ENCODE measurements around the gene CD300H. TPM values are rescaled to one million over a fixed set of nuclear protein-coding genes. Genes with fewer than 3 reads are reported as not detected.

Gene CD300H
- total and polyA plus RNA-seq, 4 experiments from 2014 or later, result not detected

GRCh38 chr17:74550602-74551001 lies 16.7 kb downstream of the CD300H start:
- H3K9me3 ChIP-seq (ENCODE audit: control insufficient read depth in 1 of 2, low read length in 2 of 2), result no peaks in the 10 kb centered on the region
- no peaks in the 10 kb centered on the region for H3K4me1 ChIP-seq (ENCODE audit: insufficient read depth, low read length)
- Mint-ChIP-seq H3K9me3 (no peaks in the 10 kb centered on the region), H3K27me3 (peaks cover 3 to 4% of the 10 kb centered on the region in 2 donors), H3K36me3 (no peaks in the 10 kb centered on the region), H3K4me3 (no peak overlapping the region), H3K27ac (no peak overlapping the region), H3K4me1 (peaks cover 0 to 8% (median 4%) of the 10 kb centered on the region in 4 donors)
- H3K27me3 ChIP-seq (ENCODE audit: insufficient read depth, low read length), result no peaks in the 10 kb centered on the region
- H3K4me3 ChIP-seq (ENCODE audit: low read length in 2 of 2), result no peak overlapping the region
- CTCF ChIA-PET (ENCODE audit: partially characterized antibody), result no interaction called here
- H3K27ac ChIP-seq (ENCODE audit: low read depth, low read length), result no peak overlapping the region
- H3K36me3 ChIP-seq (ENCODE audit: insufficient read depth, low read length), result no peaks in the 10 kb centered on the region
- POLR2A ChIA-PET (ENCODE audit: partially characterized antibody), result no interaction called here
- intact Hi-C loops (cut with micrococcal nuclease), result no loop called here
- no peak for DNase-seq

- H3K36me3 ChIP-seq (ENCODE audit: insufficient read depth, low read length), result no peaks in the 10 kb centered on the region
- H3K4me3 Mint-ChIP-seq, result no peak overlapping the region
- intact Hi-C loops (cut with micrococcal nuclease), result no loop called here
- H3K4me1 ChIP-seq (ENCODE audit: insufficient read depth, low read length), result no peaks in the 10 kb centered on the region
- POLR2A ChIA-PET (ENCODE audit: partially characterized antibody), result no interaction called here
- H3K4me1 Mint-ChIP-seq, result peaks cover 0 to 8% (median 4%) of the 10 kb centered on the region in 4 donors
- no peak overlapping the region for H3K4me3 ChIP-seq (ENCODE audit: low read length in 2 of 2)
- peaks cover 3 to 4% of the 10 kb centered on the region in 2 donors for H3K27me3 Mint-ChIP-seq
- no peaks in the 10 kb centered on the region for H3K9me3 Mint-ChIP-seq
- H3K9me3 ChIP-seq (ENCODE audit: control insufficient read depth in 1 of 2, low read length in 2 of 2), result no peaks in the 10 kb centered on the region
- no peaks in the 10 kb centered on the region for H3K36me3 Mint-ChIP-seq
- H3K27ac Mint-ChIP-seq, result no peak overlapping the region
- H3K27ac ChIP-seq (ENCODE audit: low read depth, low read length), result no peak overlapping the region
- no peak for DNase-seq
- H3K27me3 ChIP-seq (ENCODE audit: insufficient read depth, low read length), result no peaks in the 10 kb centered on the region
- CTCF ChIA-PET (ENCODE audit: partially characterized antibody), result no interaction called here
Observed at GRCh38 chr17:74549343-74549742, 18.0 kb downstream of the CD300H start.

- Histone ChIP-seq H3K4me1 (ENCODE audit: insufficient read depth, low read length) (no peaks in the 10 kb centered on the region), H3K27me3 (ENCODE audit: insufficient read depth, low read length) (no peaks in the 10 kb centered on the region), H3K27ac (ENCODE audit: low read depth, low read length) (no peak overlapping the region), H3K9me3 (ENCODE audit: control insufficient read depth in 1 of 2, low read length in 2 of 2) (no peaks in the 10 kb centered on the region), H3K4me3 (ENCODE audit: low read length in 2 of 2) (no peak overlapping the region), H3K36me3 (ENCODE audit: insufficient read depth, low read length) (no peaks in the 10 kb centered on the region)
- Mint-ChIP-seq H3K4me1 (peaks cover 0 to 8% (median 4%) of the 10 kb centered on the region in 4 donors), H3K27me3 (peaks cover 3 to 4% of the 10 kb centered on the region in 2 donors), H3K4me3 (no peak overlapping the region), H3K36me3 (no peaks in the 10 kb centered on the region), H3K9me3 (no peaks in the 10 kb centered on the region), H3K27ac (peak overlapping the region in 3 of 7 donors; percentile 9 to 69 (median 66))
- POLR2A ChIA-PET (ENCODE audit: partially characterized antibody), result no interaction called here
- intact Hi-C loops (cut with micrococcal nuclease), result no loop called here
- DNase-seq, result no peak
- CTCF ChIA-PET (ENCODE audit: partially characterized antibody), result no interaction called here
Observed at GRCh38 chr17:74547736-74548135, 19.6 kb downstream of the CD300H start.

GRCh38 chr17:74547264-74547663 lies 20.0 kb downstream of the CD300H start:
- Histone ChIP-seq H3K27ac (ENCODE audit: low read depth, low read length) (no peak overlapping the region), H3K27me3 (ENCODE audit: insufficient read depth, low read length) (no peaks in the 10 kb centered on the region), H3K4me3 (ENCODE audit: low read length in 2 of 2) (no peak overlapping the region), H3K36me3 (ENCODE audit: insufficient read depth, low read length) (no peaks in the 10 kb centered on the region), H3K4me1 (ENCODE audit: insufficient read depth, low read length) (no peaks in the 10 kb centered on the region), H3K9me3 (ENCODE audit: control insufficient read depth in 1 of 2, low read length in 2 of 2) (no peaks in the 10 kb centered on the region)
- DNase-seq, result no peak
- H3K27ac Mint-ChIP-seq, result peak overlapping the region in 2 of 7 donors; percentile 9 to 69
- no peaks in the 10 kb centered on the region for H3K36me3 Mint-ChIP-seq
- ChIA-PET POLR2A (ENCODE audit: partially characterized antibody) (no interaction called here), CTCF (ENCODE audit: partially characterized antibody) (no interaction called here)
- no peak overlapping the region for H3K4me3 Mint-ChIP-seq
- intact Hi-C loops (cut with micrococcal nuclease), result no loop called here
- peaks cover 0 to 8% (median 4%) of the 10 kb centered on the region in 4 donors for H3K4me1 Mint-ChIP-seq
- no peaks in the 10 kb centered on the region for H3K9me3 Mint-ChIP-seq
- H3K27me3 Mint-ChIP-seq, result peaks cover 3 to 4% of the 10 kb centered on the region in 2 donors

- POLR2A ChIA-PET (ENCODE audit: partially characterized antibody), result no interaction called here
- Histone ChIP-seq H3K36me3 (ENCODE audit: insufficient read depth, low read length) (no peaks in the 10 kb centered on the region), H3K4me1 (ENCODE audit: insufficient read depth, low read length) (no peaks in the 10 kb centered on the region), H3K4me3 (ENCODE audit: low read length in 2 of 2) (no peak overlapping the region), H3K9me3 (ENCODE audit: control insufficient read depth in 1 of 2, low read length in 2 of 2) (no peaks in the 10 kb centered on the region), H3K27me3 (ENCODE audit: insufficient read depth, low read length) (no peaks in the 10 kb centered on the region), H3K27ac (ENCODE audit: low read depth, low read length) (no peak overlapping the region)
- H3K9me3 Mint-ChIP-seq, result no peaks in the 10 kb centered on the region
- peaks cover 2 to 3% of the 10 kb centered on the region in 2 donors for H3K27me3 Mint-ChIP-seq
- CTCF ChIA-PET (ENCODE audit: partially characterized antibody), result no interaction called here
- H3K27ac Mint-ChIP-seq, result no peak overlapping the region
- no peaks in the 10 kb centered on the region for H3K36me3 Mint-ChIP-seq
- intact Hi-C loops (cut with micrococcal nuclease), result no loop called here
- no peak overlapping the region for H3K4me3 Mint-ChIP-seq
- DNase-seq, result no peak
- H3K4me1 Mint-ChIP-seq, result peaks cover 0 to 8% (median 4%) of the 10 kb centered on the region in 4 donors
Observed at GRCh38 chr17:74546586-74546985, 20.7 kb downstream of the CD300H start.

GRCh38 chr17:74545843-74546230 lies 21.5 kb downstream of the CD300H start, which contains the start of gene CD300C:
TSS of gene CD300C (minus strand) at chr17:74546115. CDS start at chr17:74545782, 333 bp downstream.
- Mint-ChIP-seq H3K27me3 (peaks cover 2 to 3% of the 10 kb centered on the region in 2 donors), H3K27ac (peak within 1 kb of the TSS in 2 of 7 donors; percentile 51 to 64), H3K4me3 (no peak within 1 kb of the TSS), H3K9me3 (no peaks in the 10 kb centered on the region), H3K4me1 (peaks cover 0 to 8% (median 4%) of the 10 kb centered on the region in 4 donors), H3K36me3 (no peaks in the 10 kb centered on the region)
- no peaks in the 10 kb centered on the region for H3K36me3 ChIP-seq (ENCODE audit: insufficient read depth, low read length)
- ChIA-PET CTCF (ENCODE audit: partially characterized antibody) (no interaction called here), POLR2A (ENCODE audit: partially characterized antibody) (no interaction called here)
- no peaks in the 10 kb centered on the region for H3K27me3 ChIP-seq (ENCODE audit: insufficient read depth, low read length)
- intact Hi-C loops (cut with micrococcal nuclease), result no loop called here
- H3K9me3 ChIP-seq (ENCODE audit: control insufficient read depth in 1 of 2, low read length in 2 of 2), result no peaks in the 10 kb centered on the region
- no peak for DNase-seq
- no peak within 1 kb of the TSS for H3K4me3 ChIP-seq (ENCODE audit: low read length in 2 of 2)
- H3K4me1 ChIP-seq (ENCODE audit: insufficient read depth, low read length), result no peaks in the 10 kb centered on the region
- no peak within 1 kb of the TSS for H3K27ac ChIP-seq (ENCODE audit: low read depth, low read length)

- Histone ChIP-seq H3K4me1 (ENCODE audit: insufficient read depth, low read length) (no peaks in the 10 kb centered on the region), H3K9me3 (ENCODE audit: control insufficient read depth in 1 of 2, low read length in 2 of 2) (no peaks in the 10 kb centered on the region), H3K4me3 (ENCODE audit: low read length in 2 of 2) (no peak overlapping the region), H3K36me3 (ENCODE audit: insufficient read depth, low read length) (no peaks in the 10 kb centered on the region), H3K27ac (ENCODE audit: low read depth, low read length) (no peak overlapping the region), H3K27me3 (ENCODE audit: insufficient read depth, low read length) (no peaks in the 10 kb centered on the region)
- H3K27me3 Mint-ChIP-seq, result peaks cover 3% of the 10 kb centered on the region in 2 donors
- no peaks in the 10 kb centered on the region for H3K9me3 Mint-ChIP-seq
- H3K4me3 Mint-ChIP-seq, result no peak overlapping the region
- CTCF ChIA-PET (ENCODE audit: partially characterized antibody), result no interaction called here
- POLR2A ChIA-PET (ENCODE audit: partially characterized antibody), result no interaction called here
- H3K36me3 Mint-ChIP-seq, result no peaks in the 10 kb centered on the region
- intact Hi-C loops (cut with micrococcal nuclease), result no loop called here
- H3K27ac Mint-ChIP-seq, result no peak overlapping the region
- H3K4me1 Mint-ChIP-seq, result peaks cover 0 to 8% (median 4%) of the 10 kb centered on the region in 4 donors
- no peak for DNase-seq
Observed at GRCh38 chr17:74544991-74545842, 22.1 kb downstream of the CD300H start.

Data from CD4-positive, alpha-beta memory T cell (primary cell).